Upper lobe of left lung (tissue), 6 donors: ENCODE measurements around the gene APH1A. TPM values are rescaled to one million over a fixed set of nuclear protein-coding genes. Genes with fewer than 3 reads are reported as not detected.
"Not testable (repeated sequence)": the region's sequence is repeated elsewhere in the genome, so short reads cannot be mapped to it uniquely, and the experiment has no call there.

Source experiments
- ATAC-seq, 2 donors: fragments of 200-7000 bp; cut with Tn5 transposase; one replicate each; pipeline ENCODE4 v1.9.1; 2022; ENCODE audit warnings: mild to moderate bottlenecking in 2 of 2, moderate library complexity in 2 of 2; ENCODE audit not compliant: low FRiP score in 2 of 2
- DNase-seq, 2 donors: peaks; one replicate each; pipeline ENCODE4 v3.0.0-alpha.2; 2019 to 2020
- H3K27ac ChIP-seq, 4 donors: fragments of 200-600 bp; sonication (generic); one replicate each; pipeline ENCODE4 v1.5.1; 2016 to 2019
- H3K27me3 ChIP-seq, 4 donors: fragments of 200-600 bp; sonication (generic); one replicate each; pipeline ENCODE4 v1.5.1; 2017 to 2019
- H3K36me3 ChIP-seq, 4 donors: fragments of 200-600 bp; sonication (generic); one replicate each; pipeline ENCODE4 v1.5.1; 2016 to 2019
- H3K4me1 ChIP-seq, 4 donors: fragments of 200-600 bp; sonication (generic); one replicate each; pipeline ENCODE4 v1.5.1; 2018 to 2019
- H3K4me3 ChIP-seq, 4 donors: fragments of 200-600 bp; sonication (generic); one replicate each; pipeline ENCODE4 v1.5.1; 2017 to 2019; ENCODE audit warnings: mild to moderate bottlenecking in 2 of 4, moderate library complexity in 1 of 4
- H3K9me3 ChIP-seq, 4 donors: fragments of 200-600 bp; sonication (generic); one replicate each; pipeline ENCODE4 v1.5.1; 2018 to 2019
- EP300 ChIP-seq, 4 donors: sonication (generic); formaldehyde crosslinking; IDR thresholded peaks; one replicate each; pipeline ENCODE4 v1.5.1; 2017; ENCODE audit warnings: antibody characterized with exemption in 4 of 4, control low read depth in 2 of 4
- POLR2A ChIP-seq, 4 donors: fragments of 450-650 bp; IDR thresholded peaks; one replicate each; pipeline ENCODE4 v1.5.1; 2016 to 2017; ENCODE audit warnings: antibody characterized with exemption in 4 of 4, mild to moderate bottlenecking in 2 of 4
- POLR2AphosphoS5 ChIP-seq, 2 donors: sonication (generic); formaldehyde crosslinking; IDR thresholded peaks; one replicate each; pipeline ENCODE4 v1.5.1; 2017; ENCODE audit warnings: antibody characterized with exemption in 2 of 2
- WGBS, 2 donors: methylation state at CpG; one replicate each; pipeline ENCODE4 v1.1.5; 2017 to 2018; 5-methylcytosine and 5-hydroxymethylcytosine counted together
- total RNA-seq, 6 donors: library from RNA; depleted of rRNA in 4 of 6; stranded (reverse); fragments of >200 nt in 4 of 6; gene quantifications; one replicate each; pipeline versions ENCODE4 v1.1.0 to v1.2.1, GENCODE V29; 2016 to 2021
- TF ChIP-seq, protein P1 (sequence below), 6 experiments: fragments of 450-650 bp in 4 of 6; fragments of 200-600 bp in 2 of 6; sonication (generic) in 2 of 6; IDR thresholded peaks; one replicate each; pipeline ENCODE4 v1.5.1; 2016 to 2019; ENCODE audit warnings: antibody characterized with exemption in 6 of 6
- donor health status: DM: no; HTN: no; CAD: no; lungs with moderate emphysema.
- donor health status: DM: no; HTN: yes; CAD: no; lungs with severe emphysema.

APH1A gene
- 100 to 1,000 TPM in 3 of 6 donors, 10 to 100 TPM in 3; 71.2 to 169 (median 101) TPM for total RNA-seq

GRCh38 chr1:150268705-150269403 is at the start of gene APH1A:
TSS of gene APH1A (minus strand) at chr1:150269016. CDS start at chr1:150268810, 206 bp downstream.
- peak; percentile 93 to 98 for DNase-seq
- peak; percentile 98 to 99 for ATAC-seq
- peak; percentile 85 to 87 for TF ChIP-seq POLR2AphosphoS5 (IDR thresholded peaks at IDR 0.05)
- no peak for TF ChIP-seq EP300 (IDR thresholded peaks at IDR 0.05)
- TF ChIP-seq, protein P1, sequence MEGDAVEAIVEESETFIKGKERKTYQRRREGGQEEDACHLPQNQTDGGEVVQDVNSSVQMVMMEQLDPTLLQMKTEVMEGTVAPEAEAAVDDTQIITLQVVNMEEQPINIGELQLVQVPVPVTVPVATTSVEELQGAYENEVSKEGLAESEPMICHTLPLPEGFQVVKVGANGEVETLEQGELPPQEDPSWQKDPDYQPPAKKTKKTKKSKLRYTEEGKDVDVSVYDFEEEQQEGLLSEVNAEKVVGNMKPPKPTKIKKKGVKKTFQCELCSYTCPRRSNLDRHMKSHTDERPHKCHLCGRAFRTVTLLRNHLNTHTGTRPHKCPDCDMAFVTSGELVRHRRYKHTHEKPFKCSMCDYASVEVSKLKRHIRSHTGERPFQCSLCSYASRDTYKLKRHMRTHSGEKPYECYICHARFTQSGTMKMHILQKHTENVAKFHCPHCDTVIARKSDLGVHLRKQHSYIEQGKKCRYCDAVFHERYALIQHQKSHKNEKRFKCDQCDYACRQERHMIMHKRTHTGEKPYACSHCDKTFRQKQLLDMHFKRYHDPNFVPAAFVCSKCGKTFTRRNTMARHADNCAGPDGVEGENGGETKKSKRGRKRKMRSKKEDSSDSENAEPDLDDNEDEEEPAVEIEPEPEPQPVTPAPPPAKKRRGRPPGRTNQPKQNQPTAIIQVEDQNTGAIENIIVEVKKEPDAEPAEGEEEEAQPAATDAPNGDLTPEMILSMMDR (IDR thresholded peaks at IDR 0.05), result peak in 1 of 6 experiments; percentile 12
- TF ChIP-seq POLR2A (IDR thresholded peaks at IDR 0.05), result peak in 3 of 4 donors; percentile 20 to 75 (median 51)
- Histone ChIP-seq H3K9me3 (no peaks in the 10 kb centered on the region), H3K27ac (peak within 1 kb of the TSS; percentile 93 to 99 (median 97)), H3K4me3 (peak within 1 kb of the TSS; percentile 63 to 95 (median 85)), H3K36me3 (peaks cover 11 to 38% (median 32%) of the 10 kb centered on the region in 4 donors), H3K27me3 (no peaks in the 10 kb centered on the region), H3K4me1 (peaks cover 11 to 41% (median 27%) of the 10 kb centered on the region in 4 donors)
- 1 to 2% methylated on average over 26 to 45 of the region's 49 CpGs for WGBS, 2 donors

- ATAC-seq, H3K27me3 ChIP-seq, H3K27ac ChIP-seq, H3K9me3 ChIP-seq, H3K4me1 ChIP-seq, H3K36me3 ChIP-seq, DNase-seq, H3K4me3 ChIP-seq: not testable (repeated sequence)
- 89 to 94% methylated on average over 4 of the region's 4 CpGs for WGBS, 2 donors
Observed at GRCh38 chr1:150314691-150315090, 45.9 kb upstream of the APH1A start.

- Histone ChIP-seq H3K27ac (no peak overlapping the region), H3K27me3 (no peaks in the 10 kb centered on the region), H3K4me1 (no peaks in the 10 kb centered on the region), H3K4me3 (no peak overlapping the region), H3K9me3 (no peaks in the 10 kb centered on the region), H3K36me3 (peaks cover 0 to 15% (median 6%) of the 10 kb centered on the region in 4 donors)
- TF ChIP-seq POLR2AphosphoS5 (IDR thresholded peaks at IDR 0.05) (no peak), POLR2A (IDR thresholded peaks at IDR 0.05) (no peak), EP300 (IDR thresholded peaks at IDR 0.05) (no peak)
- TF ChIP-seq, protein P1 (IDR thresholded peaks at IDR 0.05), result no peak
- DNase-seq, result no peak
- 86 to 95% methylated on average over 2 of the region's 2 CpGs for WGBS, 2 donors
- no peak for ATAC-seq
Observed at GRCh38 chr1:150311762-150312161, 42.9 kb upstream of the APH1A start.

- DNase-seq, result no peak
- no peaks in the 10 kb centered on the region for H3K27me3 ChIP-seq
- no peaks in the 10 kb centered on the region for H3K9me3 ChIP-seq
- no peak overlapping the region for H3K4me3 ChIP-seq
- WGBS, 2 donors, result 54 to 57% methylated on average over 10 of the region's 10 CpGs
- no peaks in the 10 kb centered on the region for H3K4me1 ChIP-seq
- H3K27ac ChIP-seq, result no peak overlapping the region
- peaks cover 0 to 21% (median 6%) of the 10 kb centered on the region in 4 donors for H3K36me3 ChIP-seq
- TF ChIP-seq, protein P1 (IDR thresholded peaks at IDR 0.05), result no peak
- TF ChIP-seq EP300 (IDR thresholded peaks at IDR 0.05) (no peak), POLR2AphosphoS5 (IDR thresholded peaks at IDR 0.05) (no peak), POLR2A (IDR thresholded peaks at IDR 0.05) (no peak)
- ATAC-seq, result no peak
Observed at GRCh38 chr1:150309758-150310508, 41.1 kb upstream of the APH1A start.

DNA sequence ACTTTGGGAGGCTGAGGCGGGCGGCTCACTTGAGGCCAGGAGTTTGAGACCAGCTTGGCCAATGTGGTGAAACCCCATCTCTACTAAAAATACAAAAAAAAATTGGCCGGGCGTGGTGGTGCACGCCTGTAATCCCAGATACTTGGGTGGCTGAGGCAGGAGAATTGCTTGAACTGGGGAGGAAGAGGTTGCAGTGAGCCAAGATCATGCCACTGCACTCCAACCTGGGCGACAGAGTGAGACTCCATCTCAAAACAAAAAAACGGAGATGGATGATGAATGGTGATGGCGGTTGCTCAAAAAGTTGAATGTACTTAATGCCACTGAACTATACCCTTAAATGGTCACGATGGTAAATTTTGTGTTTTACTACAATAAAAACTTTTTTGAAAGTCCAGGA is 39.8 kb upstream of the APH1A start:
- peaks cover 0 to 24% (median 7%) of the 10 kb centered on the region in 4 donors for H3K36me3 ChIP-seq
- 93 to 96% methylated on average over 9 of the region's 9 CpGs for WGBS, 2 donors
- not testable (repeated sequence) for H3K27me3 ChIP-seq, DNase-seq, H3K9me3 ChIP-seq, ATAC-seq, H3K4me3 ChIP-seq, H3K4me1 ChIP-seq, H3K27ac ChIP-seq
